Mucosa of stomach (tissue), 1 donor: ENCODE results near the gene RPUSD1.
A peak's percentile ranks its signal among the peaks of the same experiment; 100 is the strongest.

Experiments
- H3K27me3 ChIP-seq: one replicate; pipeline ENCODE4 v1.7.0; 2013; ENCODE audit warnings: mild to moderate bottlenecking, low read length; ENCODE audit not compliant: control insufficient read depth, insufficient read depth
- H3K36me3 ChIP-seq: one replicate; pipeline ENCODE4 v1.7.0; 2013; ENCODE audit warnings: low read length; ENCODE audit not compliant: control insufficient read depth, insufficient read depth
- H3K4me1 ChIP-seq: one replicate; pipeline ENCODE4 v1.7.0; 2013; ENCODE audit warnings: mild to moderate bottlenecking, low read length; ENCODE audit not compliant: control insufficient read depth, insufficient read depth
- H3K4me3 ChIP-seq: one replicate; pipeline ENCODE4 v1.7.0; 2013; ENCODE audit warnings: low read length
- H3K9ac ChIP-seq: one replicate; pipeline ENCODE4 v1.7.0; 2013; ENCODE audit warnings: mild to moderate bottlenecking, low read length, moderate library complexity
- H3K9me3 ChIP-seq: one replicate; pipeline ENCODE4 v1.7.0; 2013; ENCODE audit warnings: mild to moderate bottlenecking, low read length, moderate library complexity; ENCODE audit not compliant: control insufficient read depth
- donor health status: Pancreatic carcinoma.

The RPUSD1 gene

GRCh38 chr16:817001-817906 lies 29.1 kb upstream of the RPUSD1 start:
- Histone ChIP-seq H3K27me3 (peaks cover 27% of the 10 kb centered on the region), H3K9ac (no peak overlapping the region), H3K4me3 (no peak overlapping the region), H3K36me3 (no peaks in the 10 kb centered on the region), H3K9me3 (no peaks in the 10 kb centered on the region), H3K4me1 (no peaks in the 10 kb centered on the region)

- no peak overlapping the region for H3K4me3 ChIP-seq
- peaks cover 30% of the 10 kb centered on the region for H3K27me3 ChIP-seq
- H3K4me1 ChIP-seq: no peaks in the 10 kb centered on the region
- H3K9ac ChIP-seq: no peak overlapping the region
- H3K36me3 ChIP-seq: no peaks in the 10 kb centered on the region
- H3K9me3 ChIP-seq: no peaks in the 10 kb centered on the region
These were observed 27.7 kb upstream of the RPUSD1 start for GRCh38 chr16:815861-816260.

GRCh38 chr16:814974-815373 lies 26.8 kb upstream of the RPUSD1 start:
- Histone ChIP-seq H3K9ac (no peak overlapping the region), H3K36me3 (no peaks in the 10 kb centered on the region), H3K27me3 (peaks cover 28% of the 10 kb centered on the region), H3K4me3 (no peak overlapping the region), H3K9me3 (no peaks in the 10 kb centered on the region), H3K4me1 (no peaks in the 10 kb centered on the region)

- no peak overlapping the region for H3K9ac ChIP-seq
- no peaks in the 10 kb centered on the region for H3K36me3 ChIP-seq
- no peaks in the 10 kb centered on the region for H3K9me3 ChIP-seq
- H3K27me3 ChIP-seq: peaks cover 28% of the 10 kb centered on the region
- no peaks in the 10 kb centered on the region for H3K4me1 ChIP-seq
- no peak overlapping the region for H3K4me3 ChIP-seq
These were observed 25.8 kb upstream of the RPUSD1 start for GRCh38 chr16:813916-814412.

GRCh38 chr16:813204-813915 lies 25.2 kb upstream of the RPUSD1 start:
- H3K27me3 ChIP-seq: peaks cover 28% of the 10 kb centered on the region

GRCh38 chr16:808085-808386 lies 19.9 kb upstream of the RPUSD1 start:
- peak overlapping the region; percentile 86 for H3K9ac ChIP-seq
- peaks cover 10% of the 10 kb centered on the region for H3K4me1 ChIP-seq

More at GRCh38 chr16:813204-813915, 25.2 kb upstream of the RPUSD1 start:
- no peaks in the 10 kb centered on the region for H3K9me3 ChIP-seq
- no peak overlapping the region for H3K4me3 ChIP-seq
- H3K36me3 ChIP-seq: no peaks in the 10 kb centered on the region
- peaks cover 5% of the 10 kb centered on the region for H3K4me1 ChIP-seq
- H3K9ac ChIP-seq: no peak overlapping the region

GRCh38 chr16:807347-808084 lies 19.3 kb upstream of the RPUSD1 start:
- Histone ChIP-seq H3K9ac (peak overlapping the region; percentile 86), H3K4me1 (peaks cover 10% of the 10 kb centered on the region), H3K9me3 (no peaks in the 10 kb centered on the region), H3K27me3 (peaks cover 30% of the 10 kb centered on the region), H3K4me3 (peak overlapping the region; percentile 60), H3K36me3 (no peaks in the 10 kb centered on the region)

More at GRCh38 chr16:808085-808386, 19.9 kb upstream of the RPUSD1 start:
- H3K36me3 ChIP-seq: no peaks in the 10 kb centered on the region
- H3K9me3 ChIP-seq: no peaks in the 10 kb centered on the region
- H3K4me3 ChIP-seq: peak overlapping the region; percentile 60
- H3K27me3 ChIP-seq: peaks cover 30% of the 10 kb centered on the region

GRCh38 chr16:805474-805873 lies 17.3 kb upstream of the RPUSD1 start:
- H3K36me3 ChIP-seq: no peaks in the 10 kb centered on the region
- H3K9ac ChIP-seq: no peak overlapping the region
- peaks cover 10% of the 10 kb centered on the region for H3K4me1 ChIP-seq
- no peak overlapping the region for H3K4me3 ChIP-seq
- H3K9me3 ChIP-seq: no peaks in the 10 kb centered on the region
- peaks cover 45% of the 10 kb centered on the region for H3K27me3 ChIP-seq

GRCh38 chr16:804193-805048 lies 16.2 kb upstream of the RPUSD1 start:
- Histone ChIP-seq H3K27me3 (peaks cover 54% of the 10 kb centered on the region), H3K4me1 (peaks cover 10% of the 10 kb centered on the region), H3K4me3 (no peak overlapping the region), H3K36me3 (no peaks in the 10 kb centered on the region), H3K9me3 (no peaks in the 10 kb centered on the region), H3K9ac (no peak overlapping the region)

GRCh38 chr16:803754-804080 lies 15.5 kb upstream of the RPUSD1 start:
- H3K4me1 ChIP-seq: peaks cover 9% of the 10 kb centered on the region
- H3K9me3 ChIP-seq: no peaks in the 10 kb centered on the region
- H3K9ac ChIP-seq: no peak overlapping the region
- peaks cover 61% of the 10 kb centered on the region for H3K27me3 ChIP-seq
- no peak overlapping the region for H3K4me3 ChIP-seq
- no peaks in the 10 kb centered on the region for H3K36me3 ChIP-seq

- peaks cover 3% of the 10 kb centered on the region for H3K4me1 ChIP-seq
- H3K27me3 ChIP-seq: peaks cover 63% of the 10 kb centered on the region
- no peaks in the 10 kb centered on the region for H3K36me3 ChIP-seq
- H3K9ac ChIP-seq: no peak overlapping the region
- H3K9me3 ChIP-seq: no peaks in the 10 kb centered on the region
- H3K4me3 ChIP-seq: no peak overlapping the region
These were observed 15.0 kb upstream of the RPUSD1 start for GRCh38 chr16:802914-803753.
